Breast epithelium (tissue), 3 donors: ENCODE data around the gene FAAH2.

Experiments used
- CTCF ChIP-seq, 3 donors: fragments of 450-650 bp; IDR thresholded peaks; one replicate each; pipeline ENCODE4 v1.5.1; 2016 to 2017; ENCODE audit warnings: antibody characterized with exemption in 3 of 3, mild to moderate bottlenecking in 3 of 3, moderate library complexity in 3 of 3
- POLR2A ChIP-seq: fragments of 450-650 bp; IDR thresholded peaks from one replicate; pipeline ENCODE4 v1.6.1; 2016; ENCODE audit warnings: antibody characterized with exemption, mild to moderate bottlenecking, moderate library complexity
- POLR2AphosphoS5 ChIP-seq, 3 donors: sonication (generic); formaldehyde crosslinking; IDR thresholded peaks; one replicate each; pipeline ENCODE4 v1.6.1; 2017; ENCODE audit warnings: antibody characterized with exemption in 3 of 3

DNA sequence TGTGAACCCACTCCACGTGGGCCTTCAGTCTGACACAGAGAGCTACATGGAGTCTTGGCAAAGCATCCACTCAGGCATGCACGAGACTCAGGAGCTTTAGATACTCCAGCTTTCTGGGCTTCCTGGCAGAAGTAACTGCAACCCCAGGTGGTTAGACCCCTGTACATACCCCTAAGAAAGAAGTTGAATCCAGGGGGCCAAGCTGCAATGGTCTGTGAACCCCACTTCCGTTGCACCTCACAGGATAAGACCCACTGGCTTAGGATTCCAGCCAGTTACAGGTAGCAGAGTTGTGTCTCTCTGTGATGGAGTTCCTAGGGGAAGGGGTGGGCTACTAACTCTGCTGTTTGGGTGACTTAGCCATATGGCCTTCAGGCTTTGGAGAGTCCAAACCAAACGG is 21.4 kb upstream of the FAAH2 start:
- TF ChIP-seq CTCF (IDR thresholded peaks at IDR 0.05) = no peak
- TF ChIP-seq POLR2A = no peak
- TF ChIP-seq POLR2AphosphoS5 (IDR thresholded peaks at IDR 0.05) = no peak
